ENCODE measurements around the gene WDR33. TPM values are rescaled to one million over a fixed set of nuclear protein-coding genes. Genes with fewer than 3 reads are reported as not detected.

WDR33 gene
- total RNA-seq, 5 donors from 2014 or later (not counting 1 experiment from before 2014, with no cell fraction given) = 54.5 to 79.8 (median 76.2) TPM

DNA sequence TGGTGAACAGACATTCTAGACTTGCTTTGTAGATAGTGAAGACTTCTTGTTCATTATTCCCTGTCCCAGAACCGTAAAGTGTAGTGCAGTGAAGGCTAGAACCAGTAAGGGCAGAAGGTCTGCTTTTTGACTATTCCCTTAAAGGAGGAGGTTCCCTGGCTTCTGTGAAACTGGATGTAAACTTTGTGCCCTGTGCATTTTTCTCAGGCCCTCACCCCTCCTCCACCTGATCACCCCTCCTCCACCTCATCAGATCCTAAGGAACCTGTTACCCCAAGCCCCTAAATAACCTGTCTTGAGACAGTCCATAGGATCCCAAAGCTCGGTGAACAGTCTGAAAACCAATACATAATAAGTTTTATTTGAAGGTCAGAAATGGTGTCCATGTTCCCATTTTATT lies 75.9 kb downstream of the WDR33 start:
- H3K27me3 Mint-ChIP-seq = no peaks in the 10 kb centered on the region
- H3K9me3 Mint-ChIP-seq = no peaks in the 10 kb centered on the region
- ChIA-PET CTCF (no interaction called here), POLR2A (no interaction called here)
- Histone ChIP-seq H3K4me3 (ENCODE audit: control insufficient read depth in 1 of 2, extremely low read depth in 1 of 2, low read length in 1 of 2) (no peak overlapping the region), H3K9me3 (no peaks in the 10 kb centered on the region), H3K36me3 (ENCODE audit: control insufficient read depth in 2 of 2, extremely low read depth in 1 of 2, insufficient read depth in 1 of 2, low read length in 1 of 2) (peaks cover 0 to 13% of the 10 kb centered on the region in 2 donors), H3K4me1 (ENCODE audit: control insufficient read depth in 1 of 2, extremely low read depth in 1 of 2, insufficient read depth in 2 of 2, low read length in 2 of 2) (no peaks in the 10 kb centered on the region), H3K27me3 (replicated peaks in 1 of 2; ENCODE audit: control insufficient read depth in 2 of 2, extremely low read depth in 1 of 2, insufficient read depth in 2 of 2, low read length in 1 of 2) (no peaks in the 10 kb centered on the region), H3K27ac (ENCODE audit: low read length) (no peak overlapping the region)
- ATAC-seq (replicated peaks in 1 of 4) (no peak), DNase-seq (no peak)
- no peak overlapping the region for H3K27ac Mint-ChIP-seq
- peaks cover 30% of the 10 kb centered on the region for H3K36me3 Mint-ChIP-seq
- peaks cover 0 to 13% (median 11%) of the 10 kb centered on the region in 3 donors for H3K4me1 Mint-ChIP-seq
- no CpG with 5 or more reads among the region's 2 CpGs for WGBS (ENCODE audit: insufficient coverage)
- no peak overlapping the region for H3K4me3 Mint-ChIP-seq

DNA sequence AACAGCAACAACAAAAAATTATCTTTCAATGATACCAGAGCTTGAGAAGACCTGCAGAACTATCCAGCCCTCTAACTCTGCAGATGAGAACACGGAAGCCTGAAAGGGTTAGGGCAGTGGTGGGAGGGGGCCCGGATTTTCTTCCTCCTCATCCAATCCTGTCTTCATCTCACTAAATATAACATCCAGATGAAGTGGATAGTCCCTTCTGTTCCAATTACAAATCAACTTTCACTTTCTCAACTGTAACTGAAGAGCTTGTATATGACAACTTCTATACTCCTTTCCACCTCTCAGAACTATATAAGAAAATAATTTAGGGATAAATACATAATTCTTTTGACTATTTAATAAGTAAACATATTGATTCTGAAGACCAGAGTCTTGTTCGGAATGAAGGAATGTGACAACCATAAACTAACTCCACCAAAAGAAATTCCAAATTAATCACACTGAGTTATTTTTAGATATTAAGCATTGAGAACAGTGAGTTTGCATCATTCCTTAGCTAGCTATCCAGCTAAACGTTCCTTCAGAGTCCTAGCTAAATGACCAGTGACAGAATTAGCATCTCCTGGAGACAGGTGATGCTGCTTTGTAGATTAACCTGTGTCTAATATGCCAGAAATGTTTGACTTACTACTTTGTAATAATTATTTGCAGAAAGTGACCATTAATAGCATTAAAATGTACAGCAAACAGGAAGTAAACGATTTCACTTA lies 77.0 kb downstream of the WDR33 start:
- Mint-ChIP-seq H3K4me1 (peaks cover 0 to 10% (median 9%) of the 10 kb centered on the region in 3 donors), H3K27ac (no peak overlapping the region), H3K4me3 (no peak overlapping the region), H3K36me3 (peaks cover 26% of the 10 kb centered on the region), H3K9me3 (no peaks in the 10 kb centered on the region), H3K27me3 (no peaks in the 10 kb centered on the region)
- Histone ChIP-seq H3K36me3 (ENCODE audit: control insufficient read depth in 2 of 2, extremely low read depth in 1 of 2, insufficient read depth in 1 of 2, low read length in 1 of 2) (peaks cover 0 to 13% of the 10 kb centered on the region in 2 donors), H3K4me1 (ENCODE audit: control insufficient read depth in 1 of 2, extremely low read depth in 1 of 2, insufficient read depth in 2 of 2, low read length in 2 of 2) (no peaks in the 10 kb centered on the region), H3K27ac (ENCODE audit: low read length) (no peak overlapping the region), H3K27me3 (replicated peaks in 1 of 2; ENCODE audit: control insufficient read depth in 2 of 2, extremely low read depth in 1 of 2, insufficient read depth in 2 of 2, low read length in 1 of 2) (no peaks in the 10 kb centered on the region), H3K9me3 (no peaks in the 10 kb centered on the region), H3K4me3 (ENCODE audit: control insufficient read depth in 1 of 2, extremely low read depth in 1 of 2, low read length in 1 of 2) (no peak overlapping the region)
- POLR2A ChIA-PET = interaction anchor here in 1 of 2 donors (0.6 kb wide), 1 partner anchor 500 kb away, joined by 3 read pairs; no protein-coding TSS in a partner anchor
- WGBS (ENCODE audit: insufficient coverage) = 100% methylated on average over 1 of the region's 5 CpGs
- ATAC-seq (replicated peaks in 1 of 4) (no peak), DNase-seq (no peak)
- CTCF ChIA-PET = interaction anchor here in 1 of 2 donors (1.0 kb wide), 1 partner anchor 24 kb away, joined by 3 read pairs; no protein-coding TSS in a partner anchor

DNA sequence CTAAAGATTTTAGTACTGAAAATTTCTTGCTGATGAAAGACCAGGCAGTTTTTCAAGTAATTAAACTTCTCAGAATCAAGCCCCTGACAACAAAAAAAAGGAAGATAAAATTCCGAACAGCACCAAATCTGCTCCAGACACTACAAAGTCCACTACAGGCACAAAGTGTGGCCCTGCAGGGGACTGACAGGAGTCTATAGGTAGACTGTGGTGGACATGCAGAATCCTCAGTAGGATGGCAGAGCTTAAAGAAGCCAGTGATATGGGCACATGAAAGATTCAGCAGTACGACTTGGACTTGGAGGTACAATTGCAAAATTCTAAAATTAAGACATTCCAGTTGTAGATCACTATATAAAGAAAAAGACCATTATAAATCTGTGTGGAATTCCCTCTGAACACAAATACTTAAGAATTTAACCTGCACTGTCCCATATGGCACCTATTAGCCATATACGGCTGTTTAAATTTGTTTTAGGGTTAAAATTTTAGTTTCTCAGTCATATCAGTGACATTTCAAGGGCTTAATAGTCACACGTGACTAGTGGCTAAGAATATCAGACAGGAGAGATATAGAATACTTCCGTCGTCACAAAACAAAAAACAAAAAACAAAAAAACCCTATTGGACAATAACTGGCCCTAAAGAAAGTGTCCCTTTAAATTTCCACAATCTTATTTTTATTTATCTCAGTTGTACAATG lies 77.7 kb downstream of the WDR33 start:
- no peaks in the 10 kb centered on the region for H3K9me3 Mint-ChIP-seq
- CTCF ChIA-PET = no interaction called here
- ATAC-seq (replicated peaks in 1 of 4) (no peak), DNase-seq (no peak)
- no peak overlapping the region for H3K27ac Mint-ChIP-seq
- Histone ChIP-seq H3K36me3 (ENCODE audit: control insufficient read depth in 2 of 2, extremely low read depth in 1 of 2, insufficient read depth in 1 of 2, low read length in 1 of 2) (peaks cover 0 to 13% of the 10 kb centered on the region in 2 donors), H3K27ac (ENCODE audit: low read length) (no peak overlapping the region), H3K9me3 (no peaks in the 10 kb centered on the region), H3K27me3 (replicated peaks in 1 of 2; ENCODE audit: control insufficient read depth in 2 of 2, extremely low read depth in 1 of 2, insufficient read depth in 2 of 2, low read length in 1 of 2) (no peaks in the 10 kb centered on the region), H3K4me1 (ENCODE audit: control insufficient read depth in 1 of 2, extremely low read depth in 1 of 2, insufficient read depth in 2 of 2, low read length in 2 of 2) (no peaks in the 10 kb centered on the region), H3K4me3 (ENCODE audit: control insufficient read depth in 1 of 2, extremely low read depth in 1 of 2, low read length in 1 of 2) (no peak overlapping the region)
- peaks cover 0 to 7% (median 6%) of the 10 kb centered on the region in 3 donors for H3K4me1 Mint-ChIP-seq
- H3K4me3 Mint-ChIP-seq = no peak overlapping the region
- POLR2A ChIA-PET = interaction anchor here in 1 of 2 donors (0.6 kb wide), 1 partner anchor 501 kb away, joined by 3 read pairs; no protein-coding TSS in a partner anchor
- WGBS (ENCODE audit: insufficient coverage) = no CpG with 5 or more reads among the region's 6 CpGs
- peaks cover 19% of the 10 kb centered on the region for H3K36me3 Mint-ChIP-seq
- H3K27me3 Mint-ChIP-seq = no peaks in the 10 kb centered on the region

DNA sequence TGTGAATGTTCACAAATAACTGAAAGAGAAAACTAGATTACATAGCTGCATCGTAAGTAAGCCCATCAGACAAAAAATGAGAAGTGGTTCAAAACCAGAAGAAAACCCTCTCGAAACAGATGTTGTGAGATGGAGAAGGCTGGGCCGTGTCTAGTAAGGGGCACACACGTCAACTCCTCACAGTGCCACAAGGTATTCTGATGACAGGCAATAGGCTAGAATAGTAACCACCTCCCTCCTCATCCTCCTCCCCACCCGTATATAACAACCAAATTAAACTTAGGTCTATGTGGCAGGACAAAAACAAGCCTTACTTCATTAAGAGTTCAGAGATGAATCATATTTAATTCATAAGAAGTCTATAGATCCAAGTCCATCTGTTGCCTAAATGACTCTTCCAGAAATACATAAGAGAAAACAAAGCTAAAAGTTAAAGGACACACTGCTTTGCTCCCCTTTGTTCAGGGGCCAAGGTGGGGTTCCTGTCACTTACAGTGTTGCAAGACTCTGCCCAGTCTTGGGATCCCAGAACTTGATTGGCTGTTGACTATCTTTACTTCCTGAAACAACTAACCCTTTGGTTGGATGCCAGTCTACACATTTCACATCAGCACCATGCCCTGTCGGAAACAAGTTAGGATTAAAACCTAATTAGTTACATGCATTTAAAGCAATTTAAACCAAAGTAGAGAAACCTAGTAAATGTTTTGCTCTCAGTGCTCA lies 84.7 kb downstream of the WDR33 start:
- Mint-ChIP-seq H3K4me1 (no peaks in the 10 kb centered on the region), H3K4me3 (no peak overlapping the region), H3K27me3 (no peaks in the 10 kb centered on the region), H3K9me3 (no peaks in the 10 kb centered on the region), H3K36me3 (peaks cover 38% of the 10 kb centered on the region), H3K27ac (no peak overlapping the region)
- H3K9me3 ChIP-seq = no peaks in the 10 kb centered on the region
- H3K36me3 ChIP-seq (ENCODE audit: control insufficient read depth in 2 of 2, extremely low read depth in 1 of 2, insufficient read depth in 1 of 2, low read length in 1 of 2) = peaks cover 2 to 30% of the 10 kb centered on the region in 2 donors
- ChIA-PET POLR2A (no interaction called here), CTCF (no interaction called here)
- 86% methylated on average over 1 of the region's 6 CpGs for WGBS (ENCODE audit: insufficient coverage)
- no peak overlapping the region for H3K27ac ChIP-seq (ENCODE audit: low read length)
- no peaks in the 10 kb centered on the region for H3K4me1 ChIP-seq (ENCODE audit: control insufficient read depth in 1 of 2, extremely low read depth in 1 of 2, insufficient read depth in 2 of 2, low read length in 2 of 2)
- no peaks in the 10 kb centered on the region for H3K27me3 ChIP-seq (replicated peaks in 1 of 2; ENCODE audit: control insufficient read depth in 2 of 2, extremely low read depth in 1 of 2, insufficient read depth in 2 of 2, low read length in 1 of 2)
- ATAC-seq (replicated peaks in 1 of 4) (no peak), DNase-seq (no peak)
- no peak overlapping the region for H3K4me3 ChIP-seq (ENCODE audit: control insufficient read depth in 1 of 2, extremely low read depth in 1 of 2, low read length in 1 of 2)

DNA sequence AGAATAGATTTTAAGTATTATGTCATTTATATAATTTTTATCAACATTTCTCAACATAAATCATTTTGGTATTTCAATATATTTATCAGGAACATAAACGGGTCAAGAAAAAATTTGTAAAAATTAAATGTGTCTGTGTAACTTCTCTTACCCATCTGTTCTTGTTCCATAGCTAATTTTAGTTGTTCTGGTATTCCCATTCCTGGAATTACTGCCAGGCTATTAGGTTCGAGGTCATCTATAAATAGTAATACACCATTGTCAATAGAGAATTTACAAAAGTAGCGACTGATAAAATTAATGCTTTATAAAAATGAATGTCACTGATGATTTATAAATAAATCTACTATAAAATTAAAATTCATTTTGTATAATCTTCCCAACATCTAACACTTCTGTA lies 88.2 kb downstream of the WDR33 start:
- no peaks in the 10 kb centered on the region for H3K9me3 Mint-ChIP-seq
- Histone ChIP-seq H3K27me3 (replicated peaks in 1 of 2; ENCODE audit: control insufficient read depth in 2 of 2, extremely low read depth in 1 of 2, insufficient read depth in 2 of 2, low read length in 1 of 2) (no peaks in the 10 kb centered on the region), H3K4me1 (ENCODE audit: control insufficient read depth in 1 of 2, extremely low read depth in 1 of 2, insufficient read depth in 2 of 2, low read length in 2 of 2) (no peaks in the 10 kb centered on the region), H3K4me3 (ENCODE audit: control insufficient read depth in 1 of 2, extremely low read depth in 1 of 2, low read length in 1 of 2) (no peak overlapping the region), H3K9me3 (no peaks in the 10 kb centered on the region), H3K27ac (ENCODE audit: low read length) (no peak overlapping the region), H3K36me3 (ENCODE audit: control insufficient read depth in 2 of 2, extremely low read depth in 1 of 2, insufficient read depth in 1 of 2, low read length in 1 of 2) (peaks cover 2 to 64% of the 10 kb centered on the region in 2 donors)
- no CpG with 5 or more reads among the region's 3 CpGs for WGBS (ENCODE audit: insufficient coverage)
- no peaks in the 10 kb centered on the region for H3K27me3 Mint-ChIP-seq
- H3K27ac Mint-ChIP-seq = no peak overlapping the region
- H3K4me1 Mint-ChIP-seq = no peaks in the 10 kb centered on the region
- H3K36me3 Mint-ChIP-seq = peaks cover 58% of the 10 kb centered on the region
- no peak overlapping the region for H3K4me3 Mint-ChIP-seq
- CTCF ChIA-PET = no interaction called here
- ATAC-seq (replicated peaks in 1 of 4) = no peak
- DNase-seq = no peak
- POLR2A ChIA-PET = interaction anchor here in 1 of 2 donors (0.6 kb wide), 1 partner anchor 11 kb away, joined by 4 read pairs; no protein-coding TSS in a partner anchor

DNA sequence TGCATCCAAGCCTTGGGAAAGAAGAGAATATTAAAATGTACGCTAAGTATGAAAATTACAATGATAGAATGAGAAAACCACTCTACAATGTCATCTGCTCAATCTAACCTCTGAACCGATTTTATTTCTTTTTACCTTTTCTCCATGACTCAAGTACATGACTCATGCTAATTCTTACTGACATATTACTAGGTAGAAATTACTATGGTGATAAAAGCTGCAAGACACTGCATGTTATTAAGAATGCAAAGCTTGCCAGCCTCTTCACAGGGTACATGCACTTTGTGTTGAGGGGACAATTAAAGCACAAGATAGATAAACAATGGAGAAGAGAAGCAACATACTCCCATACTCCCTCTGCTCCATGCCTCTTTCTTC lies 89.0 kb downstream of the WDR33 start:
- H3K4me1 ChIP-seq (ENCODE audit: control insufficient read depth in 1 of 2, extremely low read depth in 1 of 2, insufficient read depth in 2 of 2, low read length in 2 of 2) = no peaks in the 10 kb centered on the region
- ATAC-seq (replicated peaks in 1 of 4) (no peak), DNase-seq (no peak)
- no peaks in the 10 kb centered on the region for H3K9me3 Mint-ChIP-seq
- H3K27me3 ChIP-seq (replicated peaks in 1 of 2; ENCODE audit: control insufficient read depth in 2 of 2, extremely low read depth in 1 of 2, insufficient read depth in 2 of 2, low read length in 1 of 2) = no peaks in the 10 kb centered on the region
- no peaks in the 10 kb centered on the region for H3K9me3 ChIP-seq
- no CpG with 5 or more reads among the region's 2 CpGs for WGBS (ENCODE audit: insufficient coverage)
- no peak overlapping the region for H3K4me3 Mint-ChIP-seq
- H3K4me1 Mint-ChIP-seq = no peaks in the 10 kb centered on the region
- H3K36me3 ChIP-seq (ENCODE audit: control insufficient read depth in 2 of 2, extremely low read depth in 1 of 2, insufficient read depth in 1 of 2, low read length in 1 of 2) = peaks cover 2 to 66% of the 10 kb centered on the region in 2 donors
- H3K27me3 Mint-ChIP-seq = no peaks in the 10 kb centered on the region
- H3K36me3 Mint-ChIP-seq = peaks cover 58% of the 10 kb centered on the region
- ChIA-PET POLR2A (no interaction called here), CTCF (interaction anchor here in 1 of 2 donors (0.6 kb wide), 1 partner anchor 206 kb away, joined by 3 read pairs; no protein-coding TSS in a partner anchor)
- H3K27ac ChIP-seq (ENCODE audit: low read length) = no peak overlapping the region
- no peak overlapping the region for H3K27ac Mint-ChIP-seq
- no peak overlapping the region for H3K4me3 ChIP-seq (ENCODE audit: control insufficient read depth in 1 of 2, extremely low read depth in 1 of 2, low read length in 1 of 2)
